Measurements from ENCODE around the gene BANP.

DNA sequence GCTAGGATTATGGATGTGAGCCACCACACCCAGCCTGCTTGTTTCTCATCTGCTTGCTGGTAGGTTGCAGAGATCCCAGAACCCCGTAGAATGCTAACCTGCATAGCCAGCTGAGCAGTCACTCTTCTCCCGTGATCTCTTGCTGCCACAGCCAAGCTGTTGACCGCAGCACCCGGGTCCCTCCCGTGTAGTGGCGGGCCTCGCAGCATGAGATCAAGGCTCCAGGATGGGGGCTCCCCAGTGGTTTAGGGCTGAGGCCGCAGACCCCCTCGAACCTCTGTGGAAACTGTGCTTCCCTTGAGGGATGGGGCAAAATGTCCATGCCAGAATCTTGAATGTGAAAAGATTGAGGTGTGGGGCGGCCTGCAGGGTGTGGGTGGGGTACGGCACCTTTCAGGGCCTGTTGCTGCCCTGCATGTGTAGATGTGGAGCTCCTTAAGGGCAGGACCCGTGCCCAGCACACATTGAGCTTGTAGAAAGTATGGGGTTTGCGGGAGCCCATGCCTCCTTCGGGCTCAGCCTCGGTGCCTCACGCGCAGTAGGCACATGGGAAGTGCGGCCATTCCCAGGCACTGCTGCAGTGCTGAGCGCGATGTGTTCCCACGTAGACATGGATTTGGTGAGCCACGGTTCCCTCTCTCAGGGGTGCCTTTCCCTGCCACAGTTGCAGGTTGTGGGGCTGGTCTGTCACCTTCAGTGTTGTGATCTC is 99.9 kb downstream of the BANP start:
- no peak for TF ChIP-seq POLR2AphosphoS5 (IDR thresholded peaks at IDR 0.05)
- TF ChIP-seq POLR2A (IDR thresholded peaks at IDR 0.05; ENCODE audit: low read depth): no peak
- TF ChIP-seq, protein P1, sequence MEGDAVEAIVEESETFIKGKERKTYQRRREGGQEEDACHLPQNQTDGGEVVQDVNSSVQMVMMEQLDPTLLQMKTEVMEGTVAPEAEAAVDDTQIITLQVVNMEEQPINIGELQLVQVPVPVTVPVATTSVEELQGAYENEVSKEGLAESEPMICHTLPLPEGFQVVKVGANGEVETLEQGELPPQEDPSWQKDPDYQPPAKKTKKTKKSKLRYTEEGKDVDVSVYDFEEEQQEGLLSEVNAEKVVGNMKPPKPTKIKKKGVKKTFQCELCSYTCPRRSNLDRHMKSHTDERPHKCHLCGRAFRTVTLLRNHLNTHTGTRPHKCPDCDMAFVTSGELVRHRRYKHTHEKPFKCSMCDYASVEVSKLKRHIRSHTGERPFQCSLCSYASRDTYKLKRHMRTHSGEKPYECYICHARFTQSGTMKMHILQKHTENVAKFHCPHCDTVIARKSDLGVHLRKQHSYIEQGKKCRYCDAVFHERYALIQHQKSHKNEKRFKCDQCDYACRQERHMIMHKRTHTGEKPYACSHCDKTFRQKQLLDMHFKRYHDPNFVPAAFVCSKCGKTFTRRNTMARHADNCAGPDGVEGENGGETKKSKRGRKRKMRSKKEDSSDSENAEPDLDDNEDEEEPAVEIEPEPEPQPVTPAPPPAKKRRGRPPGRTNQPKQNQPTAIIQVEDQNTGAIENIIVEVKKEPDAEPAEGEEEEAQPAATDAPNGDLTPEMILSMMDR (IDR thresholded peaks at IDR 0.05): no peak

Data from esophagus muscularis mucosa (tissue), 3 donors.